ENCODE results near the gene PLA1A.

- TF ChIP-seq POLR2A (IDR thresholded peaks at IDR 0.05) (no peak), CTCF (IDR thresholded peaks at IDR 0.05 in 4 of 5, conservative IDR thresholded peaks at IDR 0.05 in 1 of 5) (no peak)
Measured at GRCh38 chr3:119630880-119631329, 33.2 kb downstream of the PLA1A start.

Measured in gastrocnemius medialis (tissue), 4 donors.